NCI-H748 treated with DMSO at 0.1 percent for 48 hours (cell line): ENCODE results near the gene PRKAR1B.
"Not testable (repeated sequence)": the region's sequence is repeated elsewhere in the genome, so short reads cannot be mapped to it uniquely, and the experiment has no call there.

Experiments
- DNase-seq: peaks from one replicate; lab custom pipeline; 2025; lab: John Stamatoyannopoulos, UW

PRKAR1B gene

DNA sequence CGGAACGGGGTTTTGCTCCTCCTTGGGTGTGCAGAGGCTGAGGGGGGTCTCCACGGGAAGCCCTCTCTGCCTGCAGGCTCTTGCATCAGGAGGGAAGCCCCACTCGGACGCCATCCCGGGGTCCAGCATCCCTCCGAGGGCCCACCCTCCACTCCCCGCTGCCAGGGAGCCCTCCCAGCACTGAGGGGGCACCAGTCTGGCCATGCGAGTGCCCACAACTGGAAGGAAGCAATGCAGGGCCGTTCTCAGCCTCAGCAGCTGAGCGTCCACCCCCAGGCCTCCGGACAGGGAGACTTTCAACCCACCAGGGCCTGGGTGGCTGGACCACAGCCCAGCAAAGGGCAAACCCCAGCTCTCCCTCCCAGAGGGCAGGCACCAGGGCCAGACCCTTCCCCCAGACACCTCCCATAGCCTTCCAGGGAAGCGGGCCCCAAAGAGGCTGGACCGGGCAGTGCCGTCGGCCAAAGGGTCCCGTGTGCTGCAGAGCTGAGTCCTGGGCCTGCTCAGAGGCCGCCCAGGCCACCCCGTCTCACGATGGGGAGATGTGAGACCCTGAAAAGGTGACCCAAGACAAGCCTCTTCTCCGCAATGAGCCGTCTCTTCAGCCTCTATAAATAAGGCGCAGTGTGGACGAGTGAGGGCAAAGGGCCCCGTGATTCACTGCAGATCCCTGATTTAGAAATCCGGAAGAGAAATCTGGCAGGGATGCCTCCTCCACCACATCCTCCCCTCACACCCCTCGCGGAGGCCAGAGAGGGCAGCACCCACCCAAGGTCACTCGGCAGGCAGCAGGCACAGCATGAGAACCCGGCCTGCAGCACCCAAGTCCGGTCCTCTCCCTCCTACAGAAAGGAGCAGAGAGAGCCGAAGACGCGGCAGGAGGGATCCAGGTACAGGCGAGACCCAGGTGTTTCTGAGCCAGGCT lies 82.4 kb downstream of the PRKAR1B start:
- DNase-seq, result no peak

DNA sequence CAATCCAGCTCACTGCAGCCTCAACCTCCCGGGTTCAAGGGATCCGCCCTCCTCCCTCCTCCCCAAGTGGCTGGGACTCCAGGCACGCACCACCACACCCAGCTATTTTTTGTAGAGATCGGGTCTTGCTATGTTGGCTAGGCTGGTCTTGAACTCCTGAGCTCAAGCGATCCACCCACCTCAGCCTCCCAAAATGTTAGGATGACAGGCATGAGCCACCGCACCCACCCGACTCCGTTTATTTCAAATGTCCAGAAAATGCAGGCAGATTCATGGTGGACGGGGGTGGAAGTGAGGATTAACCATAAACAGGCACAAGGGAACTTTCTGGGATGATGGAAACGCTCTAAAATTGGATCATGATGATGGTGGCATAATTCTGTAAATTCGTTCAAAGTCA lies 85.1 kb downstream of the PRKAR1B start:
- no peak for DNase-seq

DNA sequence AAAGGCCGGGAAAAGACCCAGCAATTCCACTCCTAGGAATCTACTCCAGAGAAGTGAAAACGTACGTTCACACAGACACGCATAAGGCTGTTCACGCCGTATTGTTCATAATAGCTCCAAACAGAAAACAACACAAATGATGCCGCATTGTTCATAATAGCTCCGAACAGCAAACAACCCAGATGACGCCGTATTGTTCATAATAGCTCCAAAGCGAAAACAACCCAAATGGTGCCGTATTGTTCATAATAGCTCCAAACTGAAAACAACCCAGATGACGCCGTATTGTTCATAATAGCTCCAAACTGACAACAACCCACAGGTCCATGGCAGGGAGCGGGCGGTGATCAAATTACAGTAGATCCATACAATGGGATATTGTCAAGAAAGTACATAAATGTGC lies 85.8 kb downstream of the PRKAR1B start:
- peak; percentile 82 for DNase-seq

DNA sequence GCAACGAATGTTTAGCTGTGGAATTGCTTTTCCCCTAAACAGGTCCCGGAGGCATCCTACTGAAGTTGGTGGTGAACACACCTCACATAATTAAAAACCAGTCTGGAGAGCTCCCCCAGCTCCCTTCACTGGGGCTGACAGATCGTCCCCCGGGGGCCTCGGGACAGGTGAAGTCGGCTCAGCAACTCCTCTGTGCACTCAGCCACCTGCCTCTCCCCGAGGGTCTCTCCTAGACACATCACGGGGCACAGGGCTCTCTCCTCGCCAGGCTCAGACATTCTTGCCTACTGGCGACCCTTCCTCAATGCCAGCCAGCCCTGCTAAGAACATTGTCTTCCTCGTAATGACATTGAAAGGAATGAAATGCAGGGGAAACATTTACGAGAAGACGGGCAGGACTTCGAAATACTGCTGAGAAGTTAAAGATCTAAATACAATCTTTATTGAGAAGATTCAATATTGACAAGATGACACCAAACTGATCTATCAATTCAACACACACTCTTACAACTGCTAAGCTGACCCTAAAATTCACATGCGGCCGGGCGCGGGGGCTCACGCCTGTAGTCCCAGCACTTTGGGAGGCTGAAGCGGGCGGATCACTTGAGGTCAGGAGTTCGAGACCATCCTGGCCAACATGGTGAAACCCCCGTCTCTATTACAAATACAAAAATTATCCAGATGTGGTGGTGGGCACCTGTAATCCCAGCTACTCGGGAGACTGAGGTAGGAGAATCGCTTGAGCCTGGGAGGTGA lies 88.6 kb downstream of the PRKAR1B start:
- DNase-seq, result no peak

DNA sequence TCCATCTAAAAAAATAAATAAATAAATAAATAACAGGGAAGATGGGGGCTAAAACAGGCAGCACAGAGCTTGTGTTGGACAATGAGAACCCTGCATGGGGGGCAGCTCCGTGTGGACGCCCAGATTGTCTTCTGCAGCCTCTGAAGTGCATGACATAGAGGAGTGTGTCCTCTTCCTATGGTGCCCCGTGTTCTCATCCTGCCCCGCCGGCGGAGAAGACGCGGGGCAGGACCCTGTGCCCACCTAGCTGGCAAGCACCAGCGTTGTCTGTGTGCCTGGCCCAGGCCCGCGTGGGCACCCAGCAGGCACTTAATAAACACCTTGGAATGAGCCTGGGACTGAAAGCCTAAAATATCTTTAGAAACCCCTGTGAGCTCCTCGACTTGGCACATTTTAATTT lies 89.3 kb downstream of the PRKAR1B start:
- no peak for DNase-seq

DNA sequence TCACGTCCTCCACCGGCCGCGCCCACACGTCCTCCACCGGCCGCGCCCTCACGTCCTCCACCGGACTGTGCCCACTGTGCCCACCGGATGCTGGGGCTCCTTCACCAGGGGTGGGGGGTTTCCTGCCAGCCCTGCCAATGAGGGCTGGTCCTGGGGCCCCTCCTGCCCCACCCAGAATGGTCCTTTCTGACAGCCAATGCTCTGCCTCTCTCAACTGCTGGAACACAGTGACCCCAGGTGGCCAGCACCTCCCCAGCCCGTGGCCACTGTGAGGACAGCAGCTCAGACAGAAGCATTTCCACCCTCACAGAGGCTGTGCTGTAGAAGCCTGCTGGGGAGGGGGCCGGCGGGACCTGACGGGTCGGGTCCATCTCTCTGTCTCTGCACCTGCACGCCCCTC lies 90.7 kb downstream of the PRKAR1B start:
- DNase-seq, result no peak

DNA sequence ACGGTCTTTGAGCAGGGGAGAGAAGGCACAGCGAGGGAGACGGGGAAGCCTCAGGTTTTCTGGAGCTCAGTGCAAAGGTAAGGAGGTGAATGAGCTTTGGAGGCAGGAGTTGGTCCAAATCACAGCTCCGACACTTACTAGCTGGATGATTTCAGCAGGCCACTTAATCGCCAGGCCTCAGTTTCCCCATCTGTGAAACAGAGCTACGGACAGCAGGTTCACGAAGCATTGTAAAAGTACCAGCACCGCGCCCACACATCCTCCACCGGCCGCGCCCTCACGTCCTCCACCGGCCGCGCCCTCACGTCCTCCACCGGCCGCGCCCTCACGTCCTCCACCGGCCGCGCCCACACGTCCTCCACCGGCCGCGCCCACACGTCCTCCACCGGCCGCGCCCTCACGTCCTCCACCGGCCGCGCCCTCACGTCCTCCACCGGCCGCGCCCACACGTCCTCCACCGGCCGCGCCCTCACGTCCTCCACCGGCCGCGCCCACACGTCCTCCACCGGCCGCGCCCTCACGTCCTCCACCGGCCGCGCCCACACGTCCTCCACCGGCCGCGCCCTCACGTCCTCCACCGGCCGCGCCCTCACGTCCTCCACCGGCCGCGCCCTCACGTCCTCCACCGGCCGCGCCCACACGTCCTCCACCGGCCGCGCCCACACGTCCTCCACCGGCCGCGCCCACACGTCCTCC lies 91.2 kb downstream of the PRKAR1B start:
- DNase-seq, result not testable (repeated sequence)

DNA sequence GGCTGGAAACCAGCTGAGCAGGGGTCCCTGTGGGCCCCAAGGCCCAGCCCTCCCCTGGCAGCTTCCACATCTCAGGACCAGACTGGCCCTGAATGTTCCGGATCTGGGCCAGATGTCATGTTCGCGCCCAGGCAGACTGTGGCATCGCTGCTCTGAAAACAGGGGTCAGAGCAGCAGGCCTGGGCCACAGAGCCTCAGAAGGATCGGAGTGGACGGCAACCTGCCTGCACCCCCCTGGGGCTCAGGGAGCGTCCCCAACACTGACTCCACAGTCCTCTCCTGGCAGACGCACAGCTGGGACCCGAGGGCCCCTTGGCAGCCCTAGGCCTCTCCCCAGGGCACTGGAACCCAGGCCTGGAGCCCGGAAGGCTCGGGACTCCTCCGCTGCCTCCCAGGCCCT lies 91.9 kb downstream of the PRKAR1B start:
- DNase-seq, result no peak

DNA sequence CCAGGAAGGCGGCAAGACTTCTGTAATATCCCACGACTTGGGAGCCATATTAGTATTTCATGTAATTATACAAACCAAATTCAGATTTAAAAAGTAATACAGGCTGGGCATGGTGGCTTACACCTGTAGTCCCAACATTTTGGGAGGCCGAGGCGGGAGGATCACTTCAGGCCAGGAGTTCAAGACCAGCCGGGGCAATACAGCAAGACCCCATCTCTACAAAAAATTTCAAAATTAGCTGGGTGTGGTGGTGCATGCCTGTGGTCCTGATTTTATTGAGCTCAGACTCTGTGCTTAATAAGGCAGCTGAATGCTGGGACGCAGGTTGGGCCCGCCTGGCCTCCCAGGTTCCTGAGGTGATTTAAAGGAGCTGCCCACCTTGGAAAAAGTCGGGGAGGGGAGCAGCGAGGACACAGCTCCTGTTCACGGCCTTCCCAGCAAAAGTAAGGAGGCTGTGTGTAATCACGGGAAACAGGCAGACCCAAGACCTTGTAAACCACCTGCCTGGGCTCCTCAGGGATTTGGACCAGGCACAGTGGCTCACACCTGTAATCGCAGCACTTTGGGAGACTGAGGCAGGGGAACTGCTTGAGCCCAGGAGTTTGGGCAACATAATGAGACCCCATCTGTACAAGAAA lies 93.6 kb downstream of the PRKAR1B start:
- no peak for DNase-seq

DNA sequence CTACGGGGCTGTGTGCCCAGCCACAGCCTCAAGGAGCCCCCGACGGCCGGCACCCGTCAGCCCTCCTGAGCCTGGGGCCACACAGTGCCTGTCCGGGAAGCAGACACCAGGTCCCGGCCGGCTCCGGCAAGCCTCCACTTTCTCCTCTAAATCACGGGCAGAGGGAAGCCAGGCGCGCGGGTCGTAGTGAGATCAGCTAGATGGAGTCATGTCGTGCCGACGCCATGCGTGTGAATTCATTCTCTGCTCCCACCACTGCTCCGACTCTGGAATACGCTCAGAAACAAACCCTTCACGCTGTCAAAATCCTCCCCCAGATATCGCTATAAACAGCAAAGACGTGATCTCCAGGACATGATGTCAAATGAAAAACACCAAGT lies 94.3 kb downstream of the PRKAR1B start:
- DNase-seq, result no peak

DNA sequence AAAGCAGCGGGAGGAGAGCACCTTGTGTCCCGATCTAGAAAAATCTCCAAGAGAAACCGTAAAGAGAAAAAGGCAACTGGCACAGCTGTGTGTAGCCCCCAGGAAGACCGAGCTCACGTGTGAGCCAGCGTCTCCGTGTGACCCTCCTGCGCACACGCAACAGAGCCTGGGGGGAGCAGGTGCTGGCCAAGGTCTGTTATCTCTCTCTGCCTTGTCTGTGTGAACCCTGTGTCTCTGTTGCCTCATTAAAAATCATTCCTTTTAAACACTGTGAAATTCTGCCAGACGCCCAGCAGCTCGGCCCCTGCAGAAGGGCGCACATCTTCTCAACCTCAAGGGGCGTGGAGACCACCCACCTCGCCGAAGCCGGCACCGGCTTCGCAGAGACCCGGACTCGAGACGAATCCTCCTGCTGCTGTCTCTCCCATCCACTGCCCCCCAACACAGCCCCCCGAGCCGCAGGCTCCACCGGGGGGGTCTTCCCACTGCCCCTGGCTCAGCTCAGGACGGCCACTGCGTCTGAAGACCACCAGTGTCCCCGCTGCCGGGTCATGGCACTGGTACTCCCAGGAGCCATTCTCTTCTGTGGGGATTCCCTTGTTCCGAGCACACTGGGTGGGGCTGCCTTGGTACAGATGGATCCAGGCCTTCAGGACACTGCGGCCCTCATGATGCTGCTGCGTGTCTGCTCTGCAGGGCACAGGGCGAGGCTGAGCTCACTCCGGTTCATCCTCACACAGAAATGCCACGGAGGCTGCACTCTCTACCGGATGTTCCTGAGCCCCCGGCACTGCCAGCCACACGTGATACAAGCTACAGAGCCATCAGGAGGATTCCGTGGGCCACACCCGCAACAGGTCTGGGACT lies 94.9 kb downstream of the PRKAR1B start:
- DNase-seq, result no peak

DNA sequence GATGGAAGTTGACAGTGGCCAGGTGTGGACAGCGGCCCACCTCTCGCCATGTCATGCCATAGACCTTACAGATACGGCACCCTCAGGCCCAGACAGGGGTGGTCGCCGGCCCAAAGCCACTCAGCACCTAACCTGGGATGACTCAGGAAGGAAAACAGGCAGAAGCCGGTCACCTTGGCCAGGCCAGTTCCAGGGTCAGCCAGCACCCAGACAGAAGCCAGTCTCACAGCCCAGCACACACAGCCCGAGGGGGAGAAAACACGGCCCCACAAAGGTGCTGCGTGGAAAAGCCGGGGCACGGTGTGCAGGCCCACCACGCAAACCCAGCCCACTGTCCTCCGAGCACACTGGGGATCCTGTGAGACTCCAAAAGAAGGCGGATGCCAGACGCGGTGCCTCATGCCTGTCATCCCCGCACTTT lies 95.8 kb downstream of the PRKAR1B start:
- DNase-seq, result no peak

DNA sequence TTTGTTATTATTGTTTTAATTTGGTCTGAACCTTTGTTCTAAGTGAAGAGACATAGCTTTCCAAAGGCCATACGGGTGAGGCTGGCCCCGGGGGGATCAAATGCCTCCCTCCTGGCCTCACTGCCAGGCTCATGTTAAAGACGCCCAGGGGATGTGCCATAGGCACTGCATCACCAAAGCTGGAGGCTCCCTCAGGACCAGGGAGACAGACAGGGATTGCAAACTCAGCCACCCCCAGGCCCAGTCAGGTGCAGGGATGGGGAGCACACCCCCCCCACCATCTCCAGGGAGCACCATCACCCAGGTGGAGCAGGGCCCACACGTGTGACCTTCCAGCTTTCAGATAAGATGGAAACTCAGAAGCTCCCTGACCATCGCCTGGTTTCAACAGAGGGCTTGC lies 96.5 kb downstream of the PRKAR1B start:
- no peak for DNase-seq

DNA sequence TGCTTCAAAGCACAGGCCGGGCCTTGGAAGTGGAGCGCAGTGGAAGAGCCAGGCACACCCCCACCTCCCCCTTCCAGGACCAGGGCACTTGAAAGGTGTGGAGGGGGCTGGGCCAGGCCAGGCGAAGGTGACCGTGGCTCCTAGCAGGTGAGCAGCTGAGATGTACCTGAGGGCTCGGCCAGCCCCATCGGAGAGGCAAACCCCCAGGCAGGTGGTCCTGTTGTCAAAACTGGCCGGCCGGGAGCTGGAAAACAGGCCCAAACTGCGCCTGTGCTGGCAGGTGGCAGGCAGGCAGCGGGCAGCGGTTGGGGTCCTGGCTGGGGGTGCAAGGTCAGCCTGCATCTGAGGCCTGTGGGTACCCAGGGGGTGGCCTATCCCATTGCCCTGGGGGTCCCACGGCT lies 97.0 kb downstream of the PRKAR1B start:
- DNase-seq, result no peak

DNA sequence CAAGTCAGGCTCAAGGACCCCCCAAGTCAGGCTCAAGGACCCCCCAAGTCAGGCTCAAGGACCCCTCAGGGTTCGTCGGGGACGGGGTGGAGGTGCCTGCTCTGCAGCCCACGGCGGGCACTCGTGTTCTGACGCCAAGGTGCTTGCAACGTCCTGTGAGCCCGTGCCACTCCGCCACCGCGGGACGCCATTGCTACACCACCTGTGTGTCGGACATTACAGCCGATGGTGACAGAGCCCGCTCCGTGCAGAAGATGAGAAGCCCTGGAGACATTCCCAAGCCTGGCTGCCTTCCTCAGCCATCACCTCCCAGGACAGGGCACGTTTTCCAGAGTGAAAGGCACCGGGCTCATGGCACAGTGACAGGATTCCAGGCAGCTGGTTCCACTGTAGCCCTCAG lies 98.3 kb downstream of the PRKAR1B start:
- DNase-seq, result no peak

DNA sequence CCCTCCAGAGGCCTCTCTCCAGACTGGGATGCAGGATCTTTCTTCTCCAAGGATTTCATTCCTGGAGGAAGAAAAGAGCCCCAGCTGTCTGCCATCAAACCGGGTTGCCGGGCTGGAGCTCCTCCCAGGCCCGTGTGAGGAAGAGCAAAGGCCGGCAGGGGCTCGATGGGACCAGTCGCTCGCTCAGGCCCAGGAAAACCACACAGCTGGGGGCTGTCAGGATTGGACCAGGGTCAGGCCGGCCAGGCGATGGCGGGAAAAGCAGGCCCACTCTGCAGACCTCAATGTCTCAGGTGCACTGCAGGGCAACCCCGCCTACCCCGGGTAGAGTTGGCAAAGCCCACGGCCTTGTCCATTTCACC lies 98.7 kb downstream of the PRKAR1B start:
- no peak for DNase-seq

DNA sequence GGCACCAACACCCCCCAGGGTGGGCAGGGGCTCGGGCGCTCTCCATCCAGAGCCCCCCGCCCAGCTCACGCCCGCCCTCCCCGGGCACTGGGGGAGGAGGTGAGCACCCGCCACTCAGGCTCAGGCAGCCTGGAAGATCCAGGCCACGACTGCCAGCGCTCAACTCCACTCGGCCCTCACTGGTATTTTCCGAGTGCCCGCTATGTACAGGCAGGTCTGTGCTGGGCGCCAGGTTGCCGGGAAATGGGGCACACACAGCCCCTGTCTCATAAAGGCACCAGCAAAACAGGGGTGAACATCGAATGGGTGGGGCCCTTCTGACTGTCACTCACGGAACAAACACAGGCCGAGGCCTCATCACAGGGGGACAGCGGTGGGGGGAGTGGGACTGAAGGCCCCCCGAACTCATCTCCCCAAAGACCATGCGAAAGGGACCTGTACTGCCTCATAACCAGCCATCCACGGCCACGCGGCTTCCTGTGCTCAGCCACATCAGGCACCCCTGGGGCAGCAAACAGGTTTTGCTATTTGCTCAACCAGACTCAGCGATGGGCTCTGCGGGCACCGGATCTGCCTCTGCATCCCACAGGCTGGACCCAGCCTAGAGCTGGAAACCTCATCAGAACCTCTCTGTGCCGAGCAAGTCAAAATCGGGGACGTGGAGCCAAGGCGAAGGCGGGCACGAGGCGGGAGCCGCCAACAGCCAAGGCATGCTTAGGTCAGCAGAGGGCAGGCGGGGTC lies 99.2 kb downstream of the PRKAR1B start:
- DNase-seq, result no peak

DNA sequence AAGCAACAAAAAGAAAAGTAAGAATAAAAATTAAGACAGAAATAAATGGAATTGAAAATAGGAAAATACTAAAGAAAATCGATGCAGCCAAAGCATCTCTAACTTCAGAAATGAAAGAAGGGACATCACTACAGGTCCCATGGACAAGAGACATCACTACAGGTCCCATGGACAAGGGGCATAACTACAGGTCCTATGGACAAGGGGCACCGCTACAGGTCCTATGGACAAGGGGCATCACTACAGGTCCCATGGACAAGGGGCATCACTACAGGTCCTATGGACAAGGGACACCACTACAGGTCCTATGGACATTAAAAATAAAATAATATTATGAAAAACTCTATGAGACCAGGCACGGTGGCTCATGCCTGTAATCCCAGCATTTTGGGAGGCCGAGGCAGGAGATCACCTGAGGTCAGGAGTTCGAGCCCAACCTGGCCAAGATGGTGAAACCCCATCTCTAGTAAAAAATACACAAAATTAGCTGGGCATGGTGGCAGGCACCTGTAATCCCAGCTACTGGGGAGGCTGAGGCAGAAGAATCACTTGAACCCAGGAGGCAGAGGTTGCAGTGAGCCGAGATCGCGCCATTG lies 101.6 kb downstream of the PRKAR1B start:
- DNase-seq, result no peak

DNA sequence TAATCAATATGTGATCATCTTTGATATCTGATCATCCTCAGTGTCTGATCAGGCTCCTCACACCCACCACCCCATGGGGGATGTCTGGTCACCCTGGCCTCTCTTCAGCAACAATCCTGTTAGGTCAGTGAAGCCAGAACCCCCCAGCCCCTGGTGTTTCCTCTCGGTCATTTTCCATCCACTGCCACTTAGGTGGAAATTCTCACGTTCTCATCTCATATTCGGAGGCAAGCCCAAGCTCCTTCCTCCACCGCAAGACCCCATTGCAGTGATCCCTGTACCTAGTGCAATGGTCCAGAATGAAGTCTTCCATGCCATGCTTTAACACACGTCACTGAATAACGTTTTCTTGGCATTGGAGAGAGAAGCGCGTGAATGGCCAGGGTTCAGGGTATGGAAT lies 103.6 kb downstream of the PRKAR1B start:
- DNase-seq, result no peak

DNA sequence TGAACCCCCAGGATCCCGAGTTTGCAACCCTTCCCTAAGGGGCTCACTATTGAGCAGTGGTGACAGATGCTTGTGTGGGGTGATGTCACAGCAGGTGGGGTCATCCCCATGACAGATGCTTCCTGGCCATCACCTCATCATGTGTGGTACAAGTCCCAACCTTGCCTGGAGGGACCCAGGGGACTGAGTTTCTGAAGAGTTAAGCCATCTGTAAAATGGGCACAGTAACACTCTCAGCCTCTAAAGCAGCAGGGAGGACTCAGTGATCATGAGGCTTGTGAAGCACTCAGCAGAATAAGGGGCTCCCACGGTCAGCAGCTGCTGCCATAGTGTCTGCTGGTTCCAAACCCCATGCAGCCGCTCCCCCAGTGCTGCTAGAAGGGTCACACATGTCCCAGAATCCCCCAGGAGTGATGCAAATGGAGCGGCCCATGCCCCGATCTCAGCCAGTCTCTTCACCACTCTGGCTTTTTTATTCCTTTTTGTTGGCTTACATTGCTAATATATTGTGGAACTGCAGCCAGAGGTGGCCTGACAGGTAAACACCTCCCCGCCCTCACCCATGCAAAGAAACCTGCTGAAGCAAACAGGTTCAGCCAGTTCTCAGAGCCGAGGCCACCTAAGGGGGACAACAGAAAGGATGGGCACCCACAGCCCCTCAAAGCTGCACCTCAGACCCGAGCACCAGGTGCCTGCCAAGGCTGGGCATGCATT lies 105.4 kb downstream of the PRKAR1B start:
- no peak for DNase-seq
